WERI-Rb-1 (cell line): ENCODE data around the gene RICTOR.

Experiments used
- DNase-seq: peaks from one replicate; pipeline ENCODE4 v3.0.0-alpha.2; 2020
- H3K27ac ChIP-seq: fragments of 250-450 bp; sonication (Bioruptor Pico); 2 replicates; pipeline ENCODE4 v1.5.1; 2020; ENCODE audit warnings: mild to moderate bottlenecking, moderate library complexity
- H3K27me3 ChIP-seq: fragments of 250-450 bp; sonication (Bioruptor Pico); 2 replicates; pipeline ENCODE4 v1.5.1; 2021; ENCODE audit warnings: mild to moderate bottlenecking, low read depth, moderate library complexity; ENCODE audit not compliant: insufficient read depth, severe bottlenecking
- H3K36me3 ChIP-seq: fragments of 250-450 bp; sonication (Bioruptor Pico); 2 replicates; pipeline ENCODE4 v1.5.1; 2020; ENCODE audit warnings: mild to moderate bottlenecking, moderate library complexity
- H3K4me3 ChIP-seq: 2 replicates; pipeline ENCODE4 v1.5.1; 2011; ENCODE audit warnings: low read depth, mild to moderate bottlenecking, control low read depth, low read length
- H3K9me3 ChIP-seq: fragments of 250-450 bp; sonication (Bioruptor Pico); 2 replicates; pipeline ENCODE4 v1.5.1; 2021; ENCODE audit warnings: mild to moderate bottlenecking, moderate library complexity; ENCODE audit not compliant: severe bottlenecking
- TF ChIP-seq, protein P1 (sequence below): IDR thresholded peaks from 2 replicates; pipeline ENCODE4 v1.5.1; 2011; ENCODE audit warnings: low read depth, mild to moderate bottlenecking, control low read depth, inconsistent platforms, low read length

Gene RICTOR

DNA sequence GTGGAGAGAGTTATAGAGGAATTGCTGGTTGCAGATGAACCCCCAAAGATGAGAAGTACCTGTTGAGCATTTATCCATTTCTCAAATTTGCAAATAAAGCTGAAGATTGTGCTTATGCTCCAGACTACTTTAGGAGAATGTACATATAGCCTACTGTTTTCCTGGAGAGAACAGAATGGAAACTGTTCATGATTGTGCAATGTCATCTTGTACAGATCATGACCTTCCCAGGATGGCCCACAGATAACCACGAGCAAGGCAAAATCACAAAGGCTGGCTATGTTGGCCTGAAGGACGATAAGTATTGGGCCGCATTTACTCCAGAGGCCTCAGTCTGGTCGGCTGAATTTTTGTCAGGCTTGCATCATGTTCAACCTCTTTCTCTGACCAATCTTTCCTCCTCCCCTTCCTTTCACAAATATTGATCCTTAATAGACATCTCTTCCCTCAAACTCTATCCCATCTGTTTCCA, 28.5 kb upstream of the RICTOR start:
- TF ChIP-seq, protein P1, sequence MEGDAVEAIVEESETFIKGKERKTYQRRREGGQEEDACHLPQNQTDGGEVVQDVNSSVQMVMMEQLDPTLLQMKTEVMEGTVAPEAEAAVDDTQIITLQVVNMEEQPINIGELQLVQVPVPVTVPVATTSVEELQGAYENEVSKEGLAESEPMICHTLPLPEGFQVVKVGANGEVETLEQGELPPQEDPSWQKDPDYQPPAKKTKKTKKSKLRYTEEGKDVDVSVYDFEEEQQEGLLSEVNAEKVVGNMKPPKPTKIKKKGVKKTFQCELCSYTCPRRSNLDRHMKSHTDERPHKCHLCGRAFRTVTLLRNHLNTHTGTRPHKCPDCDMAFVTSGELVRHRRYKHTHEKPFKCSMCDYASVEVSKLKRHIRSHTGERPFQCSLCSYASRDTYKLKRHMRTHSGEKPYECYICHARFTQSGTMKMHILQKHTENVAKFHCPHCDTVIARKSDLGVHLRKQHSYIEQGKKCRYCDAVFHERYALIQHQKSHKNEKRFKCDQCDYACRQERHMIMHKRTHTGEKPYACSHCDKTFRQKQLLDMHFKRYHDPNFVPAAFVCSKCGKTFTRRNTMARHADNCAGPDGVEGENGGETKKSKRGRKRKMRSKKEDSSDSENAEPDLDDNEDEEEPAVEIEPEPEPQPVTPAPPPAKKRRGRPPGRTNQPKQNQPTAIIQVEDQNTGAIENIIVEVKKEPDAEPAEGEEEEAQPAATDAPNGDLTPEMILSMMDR, result no peak
- Histone ChIP-seq H3K9me3 (no peaks in the 10 kb centered on the region), H3K36me3 (no peaks in the 10 kb centered on the region), H3K27me3 (no peaks in the 10 kb centered on the region), H3K27ac (no peak overlapping the region), H3K4me3 (no peak overlapping the region)
- DNase-seq, result no peak

DNA sequence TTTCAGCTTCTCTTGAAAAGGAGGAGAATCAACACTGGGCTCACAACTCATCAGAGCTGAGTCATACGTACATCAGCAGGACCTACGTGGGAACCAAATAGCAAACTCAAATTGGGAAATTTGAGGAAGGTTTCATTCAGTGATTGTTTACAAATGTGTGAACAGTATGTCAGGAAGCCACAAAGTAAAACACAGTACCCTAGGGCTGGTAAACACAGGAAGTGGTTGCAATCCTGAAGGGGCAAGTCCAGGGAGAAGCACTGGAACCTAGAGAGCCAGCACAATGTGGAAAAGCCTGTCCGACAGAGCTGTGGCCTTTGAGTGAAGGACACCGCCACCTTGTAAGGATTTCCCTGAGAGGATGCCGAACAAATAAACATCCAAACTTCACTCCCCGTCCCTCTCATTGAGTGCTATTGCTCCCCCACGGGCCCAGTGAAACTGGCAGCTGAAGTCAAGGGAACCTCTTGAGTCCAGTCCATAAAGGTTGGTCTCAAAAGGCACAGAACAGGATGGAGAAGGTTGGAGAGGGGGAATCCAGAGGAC, 26.7 kb upstream of the RICTOR start:
- DNase-seq, result no peak
- Histone ChIP-seq H3K27ac (no peak overlapping the region), H3K9me3 (no peaks in the 10 kb centered on the region), H3K4me3 (no peak overlapping the region), H3K27me3 (no peaks in the 10 kb centered on the region), H3K36me3 (no peaks in the 10 kb centered on the region)
- TF ChIP-seq, protein P1, result no peak

DNA sequence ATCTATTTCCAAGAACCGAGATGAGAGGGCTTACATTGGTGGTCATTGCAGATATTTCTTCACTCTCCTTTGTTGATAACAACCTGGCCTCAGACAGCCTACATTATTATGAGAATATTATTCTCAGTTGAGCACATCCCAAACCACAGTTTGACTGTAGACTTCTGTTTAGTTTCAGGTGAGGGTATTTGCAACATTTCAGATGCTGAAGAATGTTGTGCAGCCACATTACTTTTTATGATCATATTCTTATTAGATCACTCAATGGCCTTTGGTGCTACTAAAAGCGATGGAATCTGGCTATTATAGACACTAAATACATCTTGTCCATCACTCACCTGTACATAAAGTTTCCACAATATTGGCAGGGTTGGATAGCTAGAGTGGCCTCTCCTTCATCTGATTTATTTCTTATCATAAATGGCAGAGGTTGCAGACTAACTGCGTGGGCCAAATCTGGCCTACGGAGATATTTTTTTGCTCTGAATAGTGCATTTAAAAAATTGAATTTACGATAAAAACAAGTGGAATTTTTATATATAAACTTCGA, 26.2 kb upstream of the RICTOR start:
- H3K9me3 ChIP-seq, result no peaks in the 10 kb centered on the region
- H3K4me3 ChIP-seq, result no peak overlapping the region
- H3K27me3 ChIP-seq, result no peaks in the 10 kb centered on the region
- no peaks in the 10 kb centered on the region for H3K36me3 ChIP-seq
- no peak for DNase-seq
- TF ChIP-seq, protein P1, result no peak
- no peak overlapping the region for H3K27ac ChIP-seq

DNA sequence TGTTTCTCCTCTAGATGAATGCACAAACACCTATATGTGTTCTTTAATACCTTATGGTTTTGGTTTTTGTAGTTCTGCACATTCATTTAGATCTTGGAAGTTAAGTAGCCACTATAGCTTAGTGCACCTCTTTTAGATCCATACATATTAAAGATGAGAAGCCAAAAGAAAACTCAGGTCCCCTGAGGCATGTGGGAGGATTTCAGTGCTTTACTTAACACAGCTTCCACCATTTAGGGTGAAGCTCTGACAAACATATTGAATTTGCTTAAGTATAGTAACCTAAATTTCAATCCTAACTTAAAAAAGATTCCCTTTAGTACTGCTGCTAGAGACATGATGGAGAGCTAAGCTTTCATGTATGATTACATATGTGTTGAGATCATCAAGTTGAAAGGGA, 25.6 kb upstream of the RICTOR start:
- H3K4me3 ChIP-seq, result no peak overlapping the region
- H3K9me3 ChIP-seq, result no peaks in the 10 kb centered on the region
- TF ChIP-seq, protein P1, result no peak
- no peak overlapping the region for H3K27ac ChIP-seq
- DNase-seq, result no peak
- no peaks in the 10 kb centered on the region for H3K27me3 ChIP-seq
- no peaks in the 10 kb centered on the region for H3K36me3 ChIP-seq

DNA sequence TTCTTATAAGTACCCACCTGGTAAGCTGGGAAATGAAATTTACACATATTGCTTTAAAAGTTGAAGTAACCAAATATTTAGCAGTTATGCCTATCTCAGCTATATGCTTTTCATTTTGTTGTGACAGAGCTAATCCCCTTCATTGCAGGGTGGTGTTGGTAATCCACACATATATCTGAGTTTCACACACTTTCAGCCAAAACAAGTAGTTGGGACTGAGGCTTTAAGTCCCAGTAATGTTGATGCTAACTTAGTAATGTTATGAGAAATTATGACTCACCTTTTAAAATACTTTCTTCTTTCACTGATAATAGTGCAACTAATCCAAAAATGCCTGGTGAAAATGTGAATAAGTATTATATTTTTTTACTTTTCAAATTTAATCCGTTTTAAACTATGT, 19.2 kb upstream of the RICTOR start:
- no peak for DNase-seq
- Histone ChIP-seq H3K4me3 (no peak overlapping the region), H3K9me3 (no peaks in the 10 kb centered on the region), H3K27me3 (no peaks in the 10 kb centered on the region), H3K27ac (no peak overlapping the region), H3K36me3 (no peaks in the 10 kb centered on the region)
- TF ChIP-seq, protein P1, result no peak
